HL-60 (cell line): ENCODE data around the gene SUGP2.

Source experiments
- DNase-seq, 2 experiments: peaks; one replicate each; pipeline ENCODE4 v3.0.0-alpha.2; 2010 to 2020; ENCODE audit warnings: low read depth in 1 of 2, low spot score in 1 of 2
- H3K27ac ChIP-seq: fragments of 250-450 bp; sonication (Bioruptor Pico); replicated peaks from 2 replicates; pipeline ENCODE4 v1.5.1; 2020; ENCODE audit warnings: mild to moderate bottlenecking, moderate library complexity
- H3K27me3 ChIP-seq: fragments of 250-450 bp; sonication (Bioruptor Pico); 2 replicates; pipeline ENCODE4 v1.5.1; 2021; ENCODE audit warnings: mild to moderate bottlenecking, moderate library complexity; ENCODE audit not compliant: insufficient read depth, poor library complexity, severe bottlenecking
- H3K4me3 ChIP-seq: replicated peaks from 2 replicates; pipeline ENCODE4 v1.5.1; 2011; ENCODE audit warnings: mild to moderate bottlenecking, control low read depth, low read length; ENCODE audit not compliant: insufficient read depth
- CTCF ChIP-seq: IDR thresholded peaks from one replicate; pipeline ENCODE4 v1.5.1; 2011; ENCODE audit warnings: low read length, control low read depth, inconsistent platforms; ENCODE audit not compliant: insufficient read depth
- GABPA ChIP-seq: IDR thresholded peaks from 2 replicates; pipeline ENCODE4 v1.6.1; 2012; ENCODE audit warnings: low read depth
- POLR2AphosphoS5 ChIP-seq: IDR thresholded peaks from 2 replicates; pipeline ENCODE4 v1.6.1; 2012; ENCODE audit warnings: low read depth
- SPI1 ChIP-seq: IDR thresholded peaks from 2 replicates; pipeline ENCODE4 v1.6.1; 2012; ENCODE audit warnings: low read depth, mild to moderate bottlenecking, borderline replicate concordance
- TF ChIP-seq, protein P1 (sequence below): IDR thresholded peaks from 2 replicates; pipeline ENCODE4 v1.6.1; 2012; ENCODE audit warnings: low read depth; ENCODE audit not compliant: insufficient replicate concordance

Gene SUGP2

GRCh38 chr19:18967358-18968146 is 65.8 kb downstream of the SUGP2 start:
- TF ChIP-seq, protein P1, sequence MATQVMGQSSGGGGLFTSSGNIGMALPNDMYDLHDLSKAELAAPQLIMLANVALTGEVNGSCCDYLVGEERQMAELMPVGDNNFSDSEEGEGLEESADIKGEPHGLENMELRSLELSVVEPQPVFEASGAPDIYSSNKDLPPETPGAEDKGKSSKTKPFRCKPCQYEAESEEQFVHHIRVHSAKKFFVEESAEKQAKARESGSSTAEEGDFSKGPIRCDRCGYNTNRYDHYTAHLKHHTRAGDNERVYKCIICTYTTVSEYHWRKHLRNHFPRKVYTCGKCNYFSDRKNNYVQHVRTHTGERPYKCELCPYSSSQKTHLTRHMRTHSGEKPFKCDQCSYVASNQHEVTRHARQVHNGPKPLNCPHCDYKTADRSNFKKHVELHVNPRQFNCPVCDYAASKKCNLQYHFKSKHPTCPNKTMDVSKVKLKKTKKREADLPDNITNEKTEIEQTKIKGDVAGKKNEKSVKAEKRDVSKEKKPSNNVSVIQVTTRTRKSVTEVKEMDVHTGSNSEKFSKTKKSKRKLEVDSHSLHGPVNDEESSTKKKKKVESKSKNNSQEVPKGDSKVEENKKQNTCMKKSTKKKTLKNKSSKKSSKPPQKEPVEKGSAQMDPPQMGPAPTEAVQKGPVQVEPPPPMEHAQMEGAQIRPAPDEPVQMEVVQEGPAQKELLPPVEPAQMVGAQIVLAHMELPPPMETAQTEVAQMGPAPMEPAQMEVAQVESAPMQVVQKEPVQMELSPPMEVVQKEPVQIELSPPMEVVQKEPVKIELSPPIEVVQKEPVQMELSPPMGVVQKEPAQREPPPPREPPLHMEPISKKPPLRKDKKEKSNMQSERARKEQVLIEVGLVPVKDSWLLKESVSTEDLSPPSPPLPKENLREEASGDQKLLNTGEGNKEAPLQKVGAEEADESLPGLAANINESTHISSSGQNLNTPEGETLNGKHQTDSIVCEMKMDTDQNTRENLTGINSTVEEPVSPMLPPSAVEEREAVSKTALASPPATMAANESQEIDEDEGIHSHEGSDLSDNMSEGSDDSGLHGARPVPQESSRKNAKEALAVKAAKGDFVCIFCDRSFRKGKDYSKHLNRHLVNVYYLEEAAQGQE: peak; percentile 37
- TF ChIP-seq POLR2AphosphoS5: peak; percentile 75
- TF ChIP-seq CTCF: no peak
- peak; percentile 17; the same call in 1 of the 2 replicates for TF ChIP-seq SPI1
- no peak for TF ChIP-seq GABPA
- H3K27ac ChIP-seq: peak overlapping the region; percentile 98
- no peaks in the 10 kb centered on the region for H3K27me3 ChIP-seq
- DNase-seq: peak; percentile 81 to 92
- H3K4me3 ChIP-seq: no peak overlapping the region

GRCh38 chr19:18966307-18966706 is 67.0 kb downstream of the SUGP2 start:
- H3K27ac ChIP-seq: peak overlapping the region; percentile 98
- no peak for DNase-seq

DNA sequence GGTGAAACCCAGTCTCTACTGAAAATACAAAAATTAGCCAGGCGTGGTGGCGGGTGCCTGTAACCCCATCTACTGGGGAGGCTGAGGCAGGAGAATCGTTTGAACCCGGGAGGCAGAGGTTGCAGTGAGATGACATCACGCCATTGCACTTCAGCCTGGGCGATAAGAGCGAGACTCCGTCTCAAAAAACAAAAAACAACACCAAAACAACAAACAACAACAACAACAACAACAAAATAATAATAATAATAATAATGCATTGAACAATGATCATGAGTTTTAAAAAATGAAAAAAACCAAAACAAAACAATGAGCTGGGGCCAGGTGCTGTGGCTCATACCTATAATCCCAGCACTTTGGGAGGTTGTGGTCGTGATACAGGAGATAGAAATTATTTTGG is 69.2 kb downstream of the SUGP2 start:
- Histone ChIP-seq H3K27me3 (no peaks in the 10 kb centered on the region), H3K27ac (no peak overlapping the region), H3K4me3 (no peak overlapping the region)
- no peak for DNase-seq
- TF ChIP-seq CTCF: no peak

More at GRCh38 chr19:18966307-18966706, 67.0 kb downstream of the SUGP2 start:
- no peak for TF ChIP-seq CTCF
- TF ChIP-seq POLR2AphosphoS5: no peak
- TF ChIP-seq, protein P1: no peak
- no peak for TF ChIP-seq GABPA
- TF ChIP-seq SPI1: peak; percentile 61; the same call in 1 of the 2 replicates
- no peak overlapping the region for H3K4me3 ChIP-seq
- no peaks in the 10 kb centered on the region for H3K27me3 ChIP-seq
